ENCODE results near the gene SULF2.

DNA sequence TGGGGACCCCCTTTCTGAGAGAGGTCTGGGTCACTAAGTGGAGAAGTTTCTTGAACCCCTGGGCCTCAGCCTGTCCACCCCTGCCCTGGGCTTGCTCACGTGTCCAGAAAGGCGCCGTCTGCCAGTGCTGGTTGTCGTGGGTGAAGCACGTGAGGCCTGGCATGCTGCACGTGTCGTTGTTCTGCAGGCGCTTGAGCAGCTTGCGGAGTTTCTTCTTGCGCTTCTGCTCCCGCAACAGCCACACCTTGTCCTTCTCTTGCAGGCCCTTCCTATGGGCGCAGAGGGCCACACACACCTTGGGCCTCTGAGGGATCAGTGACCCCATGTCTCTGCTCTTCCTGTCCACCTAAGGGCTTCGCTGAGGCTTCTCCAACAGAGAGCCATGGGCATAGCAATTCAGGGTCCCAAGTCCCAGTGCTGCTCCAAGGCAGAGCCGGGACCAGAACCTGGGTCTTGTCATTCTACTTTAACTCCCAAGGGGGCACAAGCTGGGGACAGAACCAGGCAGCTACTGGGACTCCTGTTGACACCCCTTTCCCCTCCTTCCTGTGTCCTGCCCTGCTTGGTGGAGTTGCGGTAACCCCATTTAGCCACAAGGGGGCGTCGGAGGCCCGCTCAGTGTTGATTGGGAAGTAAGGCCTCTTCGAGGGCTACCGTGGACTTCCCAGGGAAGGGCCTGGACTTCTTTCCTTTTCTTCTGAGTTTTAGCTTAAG, 121.8 kb downstream of the SULF2 start:
- no peak for TF ChIP-seq YY1 (IDR thresholded peaks at IDR 0.05; ENCODE audit: insufficient read depth, insufficient read length)
- TF ChIP-seq SUZ12 (IDR thresholded peaks at IDR 0.05; ENCODE audit: extremely low read depth, insufficient read depth, insufficient read length) = no peak
